Hematopoietic multipotent progenitor cell treated with erythropoietin and hydrocortisone succinate and interleukin-3 and kit ligand, for 17 days (in vitro differentiated cells): ENCODE measurements around the gene DSG4.
"Not testable (repeated sequence)": the region's sequence is repeated elsewhere in the genome, so short reads cannot be mapped to it uniquely, and the experiment has no call there.

Experiments used
- DNase-seq: peaks from one replicate; pipeline ENCODE4 v3.0.0-alpha.2; 2015; ENCODE audit warnings: low spot score

The DSG4 gene, protein sequence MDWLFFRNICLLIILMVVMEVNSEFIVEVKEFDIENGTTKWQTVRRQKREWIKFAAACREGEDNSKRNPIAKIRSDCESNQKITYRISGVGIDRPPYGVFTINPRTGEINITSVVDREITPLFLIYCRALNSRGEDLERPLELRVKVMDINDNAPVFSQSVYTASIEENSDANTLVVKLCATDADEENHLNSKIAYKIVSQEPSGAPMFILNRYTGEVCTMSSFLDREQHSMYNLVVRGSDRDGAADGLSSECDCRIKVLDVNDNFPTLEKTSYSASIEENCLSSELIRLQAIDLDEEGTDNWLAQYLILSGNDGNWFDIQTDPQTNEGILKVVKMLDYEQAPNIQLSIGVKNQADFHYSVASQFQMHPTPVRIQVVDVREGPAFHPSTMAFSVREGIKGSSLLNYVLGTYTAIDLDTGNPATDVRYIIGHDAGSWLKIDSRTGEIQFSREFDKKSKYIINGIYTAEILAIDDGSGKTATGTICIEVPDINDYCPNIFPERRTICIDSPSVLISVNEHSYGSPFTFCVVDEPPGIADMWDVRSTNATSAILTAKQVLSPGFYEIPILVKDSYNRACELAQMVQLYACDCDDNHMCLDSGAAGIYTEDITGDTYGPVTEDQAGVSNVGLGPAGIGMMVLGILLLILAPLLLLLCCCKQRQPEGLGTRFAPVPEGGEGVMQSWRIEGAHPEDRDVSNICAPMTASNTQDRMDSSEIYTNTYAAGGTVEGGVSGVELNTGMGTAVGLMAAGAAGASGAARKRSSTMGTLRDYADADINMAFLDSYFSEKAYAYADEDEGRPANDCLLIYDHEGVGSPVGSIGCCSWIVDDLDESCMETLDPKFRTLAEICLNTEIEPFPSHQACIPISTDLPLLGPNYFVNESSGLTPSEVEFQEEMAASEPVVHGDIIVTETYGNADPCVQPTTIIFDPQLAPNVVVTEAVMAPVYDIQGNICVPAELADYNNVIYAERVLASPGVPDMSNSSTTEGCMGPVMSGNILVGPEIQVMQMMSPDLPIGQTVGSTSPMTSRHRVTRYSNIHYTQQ

GRCh38 chr18:31376477-31376876, at the start of gene DSG4:
TSS of gene DSG4 (plus strand) at chr18:31376777. CDS start at chr18:31376912, 135 bp downstream.
- DNase-seq: no peak

DNA sequence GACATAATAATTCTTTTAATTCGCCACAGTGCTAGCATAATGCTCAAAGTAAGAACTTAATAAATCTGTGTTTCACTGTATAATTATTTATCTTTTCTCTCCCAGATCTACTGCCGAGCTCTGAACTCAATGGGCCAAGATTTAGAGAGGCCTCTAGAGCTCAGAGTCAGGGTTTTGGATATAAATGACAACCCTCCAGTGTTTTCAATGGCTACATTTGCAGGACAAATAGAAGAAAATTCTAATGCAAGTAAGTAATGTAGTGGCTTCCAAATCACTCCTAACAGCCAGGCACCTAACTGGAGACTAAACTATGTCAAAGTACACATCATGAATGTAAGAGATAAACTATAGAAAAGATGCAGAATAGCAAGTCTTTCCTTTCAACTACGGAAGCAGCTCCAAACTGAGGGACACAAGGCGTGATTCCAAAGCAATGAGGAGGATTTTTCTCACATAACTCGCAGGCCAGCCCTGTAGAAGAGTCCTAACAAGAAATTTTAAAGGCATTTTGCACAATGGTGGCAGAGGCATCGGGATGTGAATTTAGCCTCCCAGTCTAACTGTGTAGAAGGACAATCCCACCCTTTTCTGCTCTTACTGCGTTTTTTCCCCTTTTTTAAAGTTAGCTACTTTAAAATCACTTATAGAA, 46.7 kb upstream of the DSG4 start:
- DNase-seq: no peak

GRCh38 chr18:31343454-31343853, 33.1 kb upstream of the DSG4 start:
- DNase-seq: no peak

DNA sequence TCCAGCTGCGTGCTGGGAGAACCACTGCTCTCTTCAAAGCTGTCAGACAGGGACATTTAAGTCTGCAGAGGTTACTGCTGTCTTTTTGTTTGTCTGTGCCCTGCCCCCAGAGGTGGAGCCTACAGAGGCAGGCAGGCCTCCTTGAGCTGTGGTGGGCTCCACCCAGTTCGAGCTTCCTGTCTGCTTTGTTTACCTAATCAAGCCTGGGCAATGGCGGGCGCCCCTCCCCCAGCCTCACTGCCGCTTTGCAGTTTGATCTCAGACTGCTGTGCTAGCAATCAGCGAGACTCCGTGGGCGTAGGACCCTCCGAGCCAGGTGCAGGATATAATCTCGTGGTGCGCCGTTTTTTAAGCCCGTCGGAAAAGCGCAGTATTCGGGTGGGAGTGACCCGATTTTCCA, 23.2 kb upstream of the DSG4 start:
- not testable (repeated sequence) for DNase-seq

- no peak for DNase-seq
These were observed 21.6 kb upstream of the DSG4 start for GRCh38 chr18:31354990-31355389.

GRCh38 chr18:31356025-31356424, 20.6 kb upstream of the DSG4 start:
- no peak for DNase-seq

DNA sequence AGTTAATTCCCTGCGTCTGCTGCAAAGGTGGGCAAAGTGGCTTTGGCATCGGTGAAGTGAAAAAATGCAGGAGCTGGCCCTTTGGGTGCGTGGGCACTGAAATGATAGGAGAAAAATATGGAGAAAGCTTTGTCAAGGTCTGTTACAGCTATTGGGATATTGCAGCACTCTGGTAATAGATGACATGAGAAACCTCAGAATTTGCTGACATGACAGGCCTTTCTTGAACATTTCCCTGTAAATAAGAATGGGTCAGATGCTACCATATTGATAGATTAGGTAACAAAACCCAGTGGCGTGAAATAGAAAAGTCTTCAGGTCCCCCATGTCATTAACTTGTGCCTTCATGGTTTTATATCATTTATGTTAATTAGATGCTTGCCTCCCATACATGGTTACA, 12.4 kb upstream of the DSG4 start:
- DNase-seq: no peak

DNA sequence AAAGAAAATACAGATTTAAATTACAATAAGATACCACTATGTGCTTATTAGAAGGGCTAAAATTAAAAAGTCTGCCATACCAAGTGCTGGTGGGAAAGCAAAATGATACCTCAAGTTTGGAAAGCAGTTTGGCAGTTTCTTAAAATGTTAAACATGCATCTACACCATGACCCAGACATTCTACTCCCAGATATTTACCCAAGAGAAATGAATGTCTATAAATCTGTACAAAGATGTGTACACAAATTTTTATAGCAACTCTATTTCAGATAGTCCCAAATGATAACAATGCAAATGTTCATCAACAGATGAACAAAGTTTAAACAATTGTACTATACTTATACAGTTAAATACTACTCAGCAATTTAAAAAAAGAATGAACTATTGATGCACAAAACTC, 7.1 kb upstream of the DSG4 start:
- no peak for DNase-seq

- DNase-seq: no peak
These were observed 4.6 kb upstream of the DSG4 start for GRCh38 chr18:31371989-31372388.

GRCh38 chr18:31373641-31374040, 2.9 kb upstream of the DSG4 start:
- DNase-seq: no peak

GRCh38 chr18:31380912-31381311, 4.3 kb downstream of the DSG4 start:
- no peak for DNase-seq

GRCh38 chr18:31382107-31382506, 5.5 kb downstream of the DSG4 start:
- DNase-seq: no peak

- no peak for DNase-seq
These were observed 10.2 kb downstream of the DSG4 start for GRCh38 chr18:31386741-31387140.

DNA sequence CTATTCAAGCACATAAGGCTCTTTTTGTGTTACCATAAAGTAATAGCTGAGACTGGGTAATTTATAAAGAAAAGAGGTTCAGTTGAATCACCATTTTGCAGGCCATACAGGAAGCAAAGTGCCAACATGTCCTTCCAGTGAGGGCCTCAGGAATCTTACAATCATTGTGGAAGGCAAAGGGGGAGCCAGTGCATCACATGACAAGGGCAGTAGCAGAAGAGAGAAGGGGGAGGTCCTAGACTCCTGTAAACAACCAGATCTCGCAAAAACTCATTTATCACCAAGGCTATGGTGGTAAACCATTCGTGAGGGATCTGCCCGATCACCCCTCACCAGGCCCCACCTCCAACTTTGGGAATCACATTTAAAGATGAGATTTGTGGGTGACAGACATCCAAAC, 16.7 kb downstream of the DSG4 start:
- no peak for DNase-seq

DNA sequence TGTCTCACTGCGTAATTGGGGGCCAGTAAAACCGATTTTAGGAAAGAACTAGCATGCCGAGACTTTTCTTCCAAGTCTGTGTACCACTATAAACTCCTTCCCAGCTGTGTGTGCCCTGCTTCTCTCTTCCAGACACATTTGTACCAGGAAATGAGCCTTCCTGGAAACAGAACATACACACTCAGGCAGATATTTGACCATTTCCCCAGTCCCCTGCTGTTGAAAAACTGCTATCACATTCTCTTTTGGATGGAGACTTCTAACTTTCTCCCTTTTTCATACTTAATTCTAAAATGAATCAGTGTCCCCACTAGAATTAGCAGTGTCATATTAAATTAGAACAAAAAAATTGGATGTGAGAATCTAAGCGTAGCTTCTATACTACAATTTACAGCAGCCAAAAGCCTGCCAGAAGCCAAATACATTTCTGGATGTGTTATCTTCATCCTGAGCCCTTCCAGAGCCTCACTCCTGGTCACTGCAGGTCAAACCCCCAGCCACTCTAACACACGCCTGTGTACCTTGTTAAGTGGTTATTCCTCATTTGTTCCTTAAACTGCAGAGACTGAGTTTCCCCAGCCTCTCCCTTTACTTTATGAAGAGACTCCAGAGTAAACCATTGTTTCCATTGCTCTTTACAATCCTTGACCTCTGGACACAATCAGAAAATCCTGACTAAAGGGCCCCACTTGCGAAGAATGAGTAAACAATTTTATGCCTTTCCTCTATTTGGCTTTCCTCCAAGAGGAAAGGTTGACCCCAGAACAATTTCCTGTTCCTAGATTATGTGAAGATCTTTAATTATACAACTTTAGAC, 20.4 kb downstream of the DSG4 start:
- no peak for DNase-seq

- DNase-seq: no peak
These were observed 21.6 kb downstream of the DSG4 start for GRCh38 chr18:31398191-31398590.

DNA sequence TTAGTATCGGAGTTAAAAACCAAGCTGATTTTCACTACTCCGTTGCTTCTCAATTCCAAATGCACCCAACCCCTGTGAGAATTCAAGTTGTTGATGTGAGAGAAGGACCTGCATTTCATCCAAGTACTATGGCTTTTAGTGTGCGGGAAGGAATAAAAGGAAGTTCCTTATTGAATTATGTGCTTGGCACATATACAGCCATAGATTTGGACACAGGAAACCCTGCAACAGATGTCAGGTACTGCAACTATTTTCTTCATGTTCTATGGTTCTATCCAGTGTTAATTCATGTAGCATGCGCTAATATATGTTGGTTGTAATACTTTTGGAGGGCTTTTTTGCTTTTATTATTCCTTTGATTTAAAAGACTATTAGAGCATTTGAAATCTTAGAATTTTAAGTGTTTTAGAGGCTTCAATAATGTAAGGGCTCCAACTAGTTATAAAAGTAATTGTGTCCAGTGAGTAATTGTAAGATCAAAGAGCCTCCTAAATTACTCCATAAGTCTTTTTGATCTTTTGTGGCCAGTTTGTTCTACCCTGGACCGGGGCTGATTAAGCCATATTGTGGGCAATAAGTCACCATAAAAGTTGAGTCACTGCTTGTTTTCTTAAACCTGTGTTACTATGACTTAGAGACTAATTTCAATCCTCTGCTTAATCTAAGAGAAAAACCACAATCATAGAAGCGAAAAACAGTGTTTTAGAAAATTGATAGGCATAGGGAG, 22.9 kb downstream of the DSG4 start:
- DNase-seq: no peak

- DNase-seq: no peak
These were observed 24.8 kb downstream of the DSG4 start for GRCh38 chr18:31401156-31402025.

DNA sequence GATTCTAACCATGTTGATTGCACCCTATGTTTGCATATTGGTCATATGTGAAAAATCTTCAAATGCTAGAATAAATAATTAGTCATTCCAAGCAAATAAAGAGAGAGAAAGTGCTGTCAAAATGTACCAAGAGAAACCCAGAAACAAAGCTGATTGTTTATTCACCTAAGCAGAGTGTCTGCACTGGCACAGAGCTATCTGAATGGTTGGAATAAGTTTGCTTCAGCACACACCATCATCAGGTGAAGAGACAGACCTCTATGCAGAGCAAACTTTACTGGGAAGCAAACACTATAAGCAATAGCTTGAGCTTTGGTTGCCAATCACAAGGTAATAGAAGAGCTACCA, 25.4 kb downstream of the DSG4 start:
- no peak for DNase-seq

GRCh38 chr18:31403409-31403808, 26.8 kb downstream of the DSG4 start:
- no peak for DNase-seq
